ENCODE measurements around the gene CIC. TPM values are rescaled to one million over a fixed set of nuclear protein-coding genes. Genes with fewer than 3 reads are reported as not detected.

CIC gene
- total and polyA plus RNA-seq, 9 of the 15 experiments (the other 6 are each of a cell fraction or from before 2014, with no cell fraction given), result 0.07 to 44.7 (median 8.6) TPM

- TF ChIP-seq RERE (CRISPR knock-in tag; IDR thresholded peaks at IDR 0.05; ENCODE audit: borderline replicate concordance) (no peak), RFX7 (CRISPR knock-in tag; IDR thresholded peaks at IDR 0.05) (no peak), PTTG1 (tag; IDR thresholded peaks at IDR 0.05; ENCODE audit: low read depth) (no peak), BRD4 (IDR thresholded peaks at IDR 0.05) (no peak), BRCA1 (IDR thresholded peaks at IDR 0.05) (no peak), BRCA1 (CRISPR knock-in tag; IDR thresholded peaks at IDR 0.05) (no peak), ARHGAP35 (IDR thresholded peaks at IDR 0.05; ENCODE audit: partially characterized antibody) (no peak), HNRNPLL (IDR thresholded peaks at IDR 0.05; ENCODE audit: low read depth, low read length, poor library complexity, severe bottlenecking) (peak; percentile 53), MTA1 (IDR thresholded peaks at IDR 0.05; ENCODE audit: borderline replicate concordance) (peak; percentile 47; the same call in 1 of the 2 replicates), CCNT2 (IDR thresholded peaks at IDR 0.05; ENCODE audit: borderline replicate concordance, extremely low read depth, insufficient read length, low read depth, low read length) (no peak), FOXK1 (CRISPR knock-in tag; IDR thresholded peaks at IDR 0.05; ENCODE audit: borderline replicate concordance) (no peak), U2AF2 (optimal IDR thresholded peaks at IDR 0.05; ENCODE audit: low read depth, low read length) (no peak), HEY1 (CRISPR knock-in tag; IDR thresholded peaks at IDR 0.05; ENCODE audit: borderline replicate concordance) (no peak), RREB1 (CRISPR knock-in tag; IDR thresholded peaks at IDR 0.05) (no peak), POU5F1 (IDR thresholded peaks at IDR 0.05; ENCODE audit: borderline replicate concordance, low read depth, low read length, partially characterized antibody) (peak; percentile 92), POLR2B (IDR thresholded peaks at IDR 0.05; ENCODE audit: low read depth, partially characterized antibody) (no peak), ZSCAN32 (CRISPR knock-in tag; IDR thresholded peaks at IDR 0.05) (no peak)
These were observed 24.5 kb upstream of the CIC start (continued) for GRCh38 chr19:42244347-42245220.
